Fibroblast of pulmonary artery (primary cell): ENCODE results near the gene SORL1.

Experiments used
- DNase-seq: peaks from one replicate; pipeline ENCODE4 v3.0.0-alpha.2; 2010; ENCODE audit warnings: low read depth
- H3K4me3 ChIP-seq: replicated peaks from 2 replicates; pipeline ENCODE4 v1.5.1; 2011; ENCODE audit warnings: low read depth, mild to moderate bottlenecking, control low read depth, low read length, moderate library complexity
- TF ChIP-seq, protein P1 (sequence below): IDR thresholded peaks from 2 replicates; pipeline ENCODE4 v1.5.1; 2011; ENCODE audit warnings: mild to moderate bottlenecking, control low read depth, low read length, inconsistent platforms; ENCODE audit errors: missing control alignments

Gene SORL1

DNA sequence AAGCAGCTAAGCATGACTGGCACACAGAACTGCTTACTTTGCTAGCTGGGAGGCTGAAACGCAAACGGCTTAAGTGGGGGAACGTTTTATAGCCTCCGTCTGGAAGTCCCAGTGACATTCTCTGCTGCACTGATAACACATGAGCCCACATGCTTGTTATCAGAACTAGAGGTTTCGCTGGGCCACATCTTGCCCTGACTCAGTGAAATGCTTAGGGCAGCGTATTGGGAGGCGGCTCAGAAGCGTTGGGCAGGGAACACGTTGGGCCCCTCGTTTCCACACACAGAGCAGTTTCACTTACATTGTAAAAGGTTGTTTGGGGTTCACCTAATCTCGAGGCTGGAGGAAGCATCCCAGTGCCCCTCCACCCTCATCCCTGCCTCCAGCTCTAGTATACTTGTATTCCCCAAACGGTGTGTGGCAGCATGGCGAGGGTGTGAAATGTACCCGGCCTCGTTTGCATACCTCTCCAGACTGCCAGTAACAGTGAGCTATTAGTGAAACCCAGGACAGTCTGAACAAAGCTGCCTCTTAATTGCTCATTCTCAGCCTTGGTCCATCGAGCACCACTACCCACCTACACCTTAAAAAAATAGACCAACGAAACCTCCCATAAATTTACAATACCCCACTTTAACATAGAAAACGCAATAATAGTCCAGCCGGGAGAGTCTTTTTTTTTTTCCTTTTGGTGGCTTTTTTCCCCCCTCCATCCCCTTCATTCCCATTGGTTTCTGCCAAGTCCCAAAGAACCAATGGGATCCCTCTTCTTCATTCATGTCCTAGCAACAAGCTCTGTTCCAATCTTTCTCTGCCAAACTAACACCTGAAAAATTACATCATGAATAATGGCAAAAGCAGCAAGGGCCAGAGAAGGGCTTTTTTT, 219.4 kb downstream of the SORL1 start:
- TF ChIP-seq, protein P1, sequence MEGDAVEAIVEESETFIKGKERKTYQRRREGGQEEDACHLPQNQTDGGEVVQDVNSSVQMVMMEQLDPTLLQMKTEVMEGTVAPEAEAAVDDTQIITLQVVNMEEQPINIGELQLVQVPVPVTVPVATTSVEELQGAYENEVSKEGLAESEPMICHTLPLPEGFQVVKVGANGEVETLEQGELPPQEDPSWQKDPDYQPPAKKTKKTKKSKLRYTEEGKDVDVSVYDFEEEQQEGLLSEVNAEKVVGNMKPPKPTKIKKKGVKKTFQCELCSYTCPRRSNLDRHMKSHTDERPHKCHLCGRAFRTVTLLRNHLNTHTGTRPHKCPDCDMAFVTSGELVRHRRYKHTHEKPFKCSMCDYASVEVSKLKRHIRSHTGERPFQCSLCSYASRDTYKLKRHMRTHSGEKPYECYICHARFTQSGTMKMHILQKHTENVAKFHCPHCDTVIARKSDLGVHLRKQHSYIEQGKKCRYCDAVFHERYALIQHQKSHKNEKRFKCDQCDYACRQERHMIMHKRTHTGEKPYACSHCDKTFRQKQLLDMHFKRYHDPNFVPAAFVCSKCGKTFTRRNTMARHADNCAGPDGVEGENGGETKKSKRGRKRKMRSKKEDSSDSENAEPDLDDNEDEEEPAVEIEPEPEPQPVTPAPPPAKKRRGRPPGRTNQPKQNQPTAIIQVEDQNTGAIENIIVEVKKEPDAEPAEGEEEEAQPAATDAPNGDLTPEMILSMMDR: no peak
- DNase-seq: peak; percentile 29
- no peak overlapping the region for H3K4me3 ChIP-seq

DNA sequence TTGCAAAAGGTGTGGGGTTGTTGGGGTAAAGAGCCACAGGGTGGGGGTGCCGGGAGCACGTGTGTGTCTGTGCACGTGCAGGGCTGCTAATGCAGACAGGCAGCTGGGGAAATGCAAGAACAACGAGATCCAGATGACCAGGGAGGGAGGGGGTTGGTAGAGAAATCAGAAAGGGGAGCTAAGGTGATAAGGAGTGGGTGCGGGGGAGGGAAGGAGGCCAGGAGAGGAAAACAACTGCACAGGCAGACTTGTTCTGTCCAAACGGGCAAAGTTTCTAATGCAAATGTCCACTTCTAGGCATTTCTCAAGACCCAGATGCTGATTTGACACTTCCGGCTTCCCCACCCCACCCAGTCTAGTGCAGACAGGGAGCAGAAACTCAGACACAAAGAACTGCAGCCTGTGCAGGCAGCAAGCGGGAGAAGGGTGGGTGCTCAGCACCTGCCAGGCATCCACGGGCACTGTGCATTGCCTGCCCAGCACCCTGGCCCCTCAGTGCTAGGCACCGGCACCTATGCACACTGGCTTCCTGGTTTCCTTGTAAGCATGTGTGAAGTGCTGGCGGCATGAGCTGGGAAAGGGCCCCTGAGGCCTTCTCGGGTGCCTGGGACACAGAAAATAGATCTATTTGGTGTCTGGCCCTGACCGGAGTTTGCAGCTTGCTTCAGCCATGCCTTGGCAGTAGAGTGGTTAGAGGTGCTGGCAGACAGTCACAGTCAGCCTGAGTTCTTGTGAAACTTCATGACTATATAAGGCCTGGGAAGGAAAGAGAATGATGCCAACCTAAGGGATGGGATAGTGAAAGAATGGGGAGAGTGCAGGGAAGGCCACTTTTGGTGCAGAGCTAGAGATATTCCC, 220.7 kb downstream of the SORL1 start:
- H3K4me3 ChIP-seq: no peak overlapping the region
- peak; percentile 35 for DNase-seq
- TF ChIP-seq, protein P1: no peak

DNA sequence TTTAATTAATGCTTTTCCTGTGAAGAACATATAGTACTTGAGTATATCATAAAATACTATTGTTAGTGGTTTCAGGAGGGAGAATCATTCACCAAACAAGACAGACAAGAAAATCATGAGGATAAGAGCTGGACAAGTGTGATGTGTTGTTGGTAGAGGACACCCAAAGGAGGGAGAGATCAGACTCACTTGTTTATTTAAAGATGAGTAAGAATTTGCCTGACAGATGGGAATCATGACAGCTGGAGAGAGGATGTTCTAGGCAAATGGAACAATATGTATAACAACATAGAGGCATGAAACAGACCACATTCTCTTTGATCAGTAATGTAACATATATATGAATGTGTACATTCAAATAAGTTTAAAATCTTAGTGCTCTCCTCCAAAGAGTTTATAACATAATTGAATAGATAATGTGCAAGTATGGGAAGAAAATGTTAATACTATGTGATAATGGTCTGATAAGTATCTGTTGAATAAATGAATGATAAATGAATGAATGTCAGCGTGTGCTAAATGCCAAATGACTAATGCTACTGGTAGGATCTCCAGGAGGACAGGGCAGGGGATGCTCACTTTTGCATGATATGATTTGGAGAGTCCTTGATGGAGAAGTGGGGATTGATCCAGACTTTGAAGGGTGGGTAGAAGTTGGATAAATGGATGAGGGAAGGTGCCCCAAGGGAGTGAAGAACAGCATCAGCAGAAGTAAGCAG, 229.6 kb downstream of the SORL1 start:
- TF ChIP-seq, protein P1: no peak
- no peak overlapping the region for H3K4me3 ChIP-seq
- no peak for DNase-seq
